Stimulated activated CD8-positive, alpha-beta memory T cell treated with anti-CD3 and anti-CD28 coated beads, Interleukin-15, amount 100 ng/mL, for 1 hour (primary cell): ENCODE results near the gene DOK5.

Source experiments
- DNase-seq: peaks from one replicate; pipeline ENCODE4 v3.0.0-alpha.2; 2020; ENCODE audit warnings: low read depth

DOK5 gene

DNA sequence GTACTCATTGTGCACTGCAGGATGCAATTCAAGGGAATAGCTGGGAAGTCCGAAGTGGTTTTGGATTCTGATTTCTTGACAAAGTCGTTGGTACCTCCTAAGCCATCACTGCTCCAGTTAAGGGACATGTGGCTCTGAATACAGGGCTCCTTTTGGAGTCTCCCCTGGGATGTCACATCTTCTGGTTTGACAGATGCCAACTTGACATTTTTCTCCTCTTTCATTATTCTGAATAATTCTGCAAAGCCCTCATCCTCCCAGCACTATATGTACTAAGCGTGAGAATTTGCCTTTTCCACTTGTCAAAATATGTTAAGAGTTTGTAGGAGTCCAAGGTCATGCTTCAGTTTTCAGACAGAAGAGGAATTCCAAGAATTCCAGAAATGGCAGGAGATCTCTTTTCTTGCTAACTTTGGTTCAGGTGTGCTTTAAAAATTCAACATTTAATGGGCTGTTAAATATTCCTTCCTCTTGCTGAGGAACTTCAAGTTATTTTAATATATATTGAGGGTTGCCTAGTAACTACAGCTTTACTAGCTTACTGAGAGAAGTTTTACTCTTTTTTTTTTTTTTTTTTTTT lies 38.7 kb downstream of the DOK5 start:
- DNase-seq, result no peak

- no peak for DNase-seq
Measured at GRCh38 chr20:54515793-54516628, 40.6 kb downstream of the DOK5 start.

DNA sequence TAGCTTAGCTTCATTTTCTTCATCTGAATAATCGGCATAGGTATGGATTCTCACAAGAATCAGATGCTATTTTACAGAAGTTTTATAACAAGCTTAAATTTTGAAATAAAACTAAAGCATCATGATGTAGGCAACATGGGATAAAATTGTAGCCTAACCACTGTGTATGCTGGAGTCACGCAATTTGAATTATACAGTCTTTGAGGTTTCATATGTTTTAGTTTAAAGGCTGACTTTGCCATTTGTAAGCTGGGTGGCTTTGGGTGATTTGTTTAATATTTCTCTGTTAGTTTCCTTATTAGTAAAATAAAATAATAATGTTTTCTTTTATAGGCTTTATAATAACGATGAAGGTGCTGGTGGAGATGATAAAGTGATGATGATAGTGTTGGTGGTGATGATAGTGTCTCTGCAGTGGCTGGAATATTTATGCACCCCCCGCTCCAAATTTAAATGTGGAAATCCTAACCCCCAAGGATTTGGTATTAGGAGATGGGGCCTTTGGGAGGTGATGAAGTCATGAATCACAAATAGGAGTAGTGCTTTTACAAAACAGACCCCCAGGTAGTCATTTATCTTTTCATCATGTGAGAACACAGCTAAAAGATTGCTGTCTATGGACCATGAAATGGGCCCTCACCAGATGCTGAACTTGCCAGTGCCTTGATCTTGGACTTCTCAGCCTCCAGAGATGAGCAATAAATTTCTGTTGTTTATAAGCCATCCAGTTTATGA lies 42.0 kb downstream of the DOK5 start:
- no peak for DNase-seq

DNA sequence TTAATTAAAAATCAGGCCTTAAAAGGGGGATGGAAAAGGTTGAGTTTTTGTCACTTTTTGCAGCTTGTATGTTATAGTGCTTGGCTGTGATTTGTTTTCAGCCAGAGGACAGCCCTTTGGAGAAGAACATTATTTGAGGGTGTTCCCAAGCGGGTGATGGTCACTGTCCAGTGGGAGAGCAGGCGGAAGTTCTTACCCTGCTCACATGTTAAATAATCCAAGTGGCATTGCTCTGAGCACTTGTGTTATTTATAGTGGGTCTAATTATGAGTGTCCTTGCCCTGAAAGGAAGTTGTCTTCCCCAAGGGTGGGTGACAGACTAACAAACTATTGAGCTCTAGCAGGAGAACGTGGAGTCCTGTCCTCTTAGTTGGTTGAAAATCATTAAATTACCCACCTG lies 49.5 kb downstream of the DOK5 start:
- DNase-seq, result no peak

DNA sequence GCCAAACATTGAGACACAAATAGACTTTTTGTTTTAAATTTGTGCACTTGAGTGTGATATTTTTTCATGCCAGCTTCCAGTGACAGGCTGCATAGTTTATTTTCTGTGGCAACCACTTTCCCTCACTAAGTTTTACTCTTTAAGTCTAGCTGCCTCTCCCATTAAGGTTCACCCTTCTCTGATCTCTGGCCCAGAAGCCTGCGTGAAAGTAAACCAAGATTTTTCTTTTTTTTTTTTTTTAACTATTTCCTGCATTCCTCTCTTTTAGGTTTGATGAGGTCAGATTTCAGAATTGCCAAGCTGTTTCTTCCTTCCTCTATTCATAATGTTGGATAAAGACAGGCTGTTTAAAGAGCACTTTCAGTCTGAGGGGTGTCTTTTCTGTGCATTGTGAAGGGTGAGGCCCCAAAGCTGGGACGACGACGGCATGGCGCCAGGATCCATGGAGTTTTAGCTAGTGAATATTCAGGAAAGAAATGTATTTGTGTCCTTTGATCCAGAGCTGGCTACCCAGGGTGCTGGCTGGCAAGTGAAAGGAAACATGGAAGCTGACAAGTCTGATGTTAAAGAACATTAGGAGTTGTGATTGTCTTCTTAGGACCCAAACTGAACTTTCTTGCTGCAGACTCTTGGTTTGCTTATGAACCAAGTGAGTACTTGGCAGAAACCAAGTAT lies 50.7 kb downstream of the DOK5 start:
- DNase-seq, result no peak

- DNase-seq, result no peak
Measured at GRCh38 chr20:54526801-54527200, 51.4 kb downstream of the DOK5 start.

DNA sequence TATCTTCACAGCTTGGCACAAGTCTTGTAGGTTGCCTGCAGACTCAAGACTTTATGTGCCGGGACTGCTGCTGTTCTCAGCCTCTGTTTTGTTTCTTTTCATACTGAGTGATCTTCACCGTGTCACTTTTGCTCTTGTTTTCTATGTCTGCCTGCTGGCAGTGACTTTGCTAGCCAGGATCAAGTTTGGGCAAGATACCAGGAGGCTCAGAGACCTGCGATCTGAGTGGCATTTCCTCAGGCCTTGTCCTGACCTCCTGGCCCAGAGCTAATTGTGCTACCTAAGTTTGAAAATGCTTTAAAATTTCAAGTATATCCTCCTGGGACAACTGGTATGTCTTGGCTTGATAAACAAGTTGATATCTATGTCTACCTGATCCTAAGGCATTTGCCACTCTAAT lies 57.2 kb downstream of the DOK5 start:
- DNase-seq, result no peak

- no peak for DNase-seq
Measured at GRCh38 chr20:54534101-54534500, 58.7 kb downstream of the DOK5 start.

DNA sequence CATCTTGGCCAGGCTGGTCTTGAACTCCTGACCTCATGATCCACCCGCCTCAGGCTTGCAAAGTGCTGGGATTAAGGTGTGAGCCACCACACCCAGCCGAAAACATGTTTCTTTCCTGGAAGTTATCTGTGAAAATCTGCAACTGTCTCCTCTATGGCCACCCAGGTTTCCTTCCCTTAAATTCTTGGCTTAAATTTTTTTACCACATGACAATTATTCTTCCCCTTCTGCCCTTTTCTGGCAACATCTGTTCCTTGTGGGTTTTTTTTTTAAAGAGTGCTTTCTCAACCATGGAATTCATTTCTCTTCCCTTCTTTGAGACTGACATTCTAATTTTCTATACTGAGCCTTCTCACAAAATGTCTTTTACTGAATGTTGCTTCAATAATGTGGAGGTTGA lies 59.6 kb downstream of the DOK5 start:
- DNase-seq, result no peak

DNA sequence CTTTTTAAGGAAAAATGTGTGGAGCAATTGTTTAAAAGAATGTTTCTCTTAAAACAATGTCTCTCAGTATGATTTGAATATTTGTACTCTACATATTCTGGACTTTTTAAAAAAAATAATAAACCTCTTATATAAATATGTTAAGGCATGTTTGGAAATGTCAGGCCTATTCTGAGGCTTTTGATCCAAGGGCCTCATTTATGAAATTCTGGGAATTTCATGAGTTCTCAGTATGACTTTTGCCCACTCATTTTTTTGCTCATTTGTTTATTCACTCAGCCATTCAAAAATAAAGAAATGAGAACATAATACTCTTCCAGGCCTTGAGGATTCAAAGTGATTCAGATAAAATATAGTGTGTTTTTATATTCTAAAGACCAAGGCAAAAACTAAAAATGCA lies 60.4 kb downstream of the DOK5 start:
- DNase-seq, result no peak

DNA sequence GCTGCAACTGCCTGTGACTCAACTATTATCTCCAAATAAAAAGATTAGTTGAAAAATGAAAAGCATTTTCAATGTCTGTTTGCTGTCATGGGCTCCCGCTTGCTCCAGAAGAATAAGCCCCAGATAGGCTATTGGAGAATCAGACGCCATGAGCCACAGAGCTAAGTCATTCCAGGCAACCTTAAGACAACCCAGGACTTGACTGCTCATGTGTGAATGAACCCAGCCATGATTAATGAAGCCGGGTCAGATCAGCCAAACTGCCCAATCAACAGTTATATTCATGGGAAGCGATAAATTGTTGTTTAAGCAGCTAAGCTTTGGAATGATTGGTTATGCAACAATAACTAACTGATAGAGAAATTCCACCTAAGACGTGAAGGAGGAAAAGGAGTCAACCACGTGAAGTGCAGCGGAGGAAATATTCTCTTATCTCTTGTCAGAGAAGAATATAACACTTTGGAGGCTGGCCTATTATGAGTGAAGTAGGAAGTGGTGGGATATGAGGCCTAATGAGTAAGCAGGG lies 64.2 kb downstream of the DOK5 start:
- DNase-seq, result no peak

DNA sequence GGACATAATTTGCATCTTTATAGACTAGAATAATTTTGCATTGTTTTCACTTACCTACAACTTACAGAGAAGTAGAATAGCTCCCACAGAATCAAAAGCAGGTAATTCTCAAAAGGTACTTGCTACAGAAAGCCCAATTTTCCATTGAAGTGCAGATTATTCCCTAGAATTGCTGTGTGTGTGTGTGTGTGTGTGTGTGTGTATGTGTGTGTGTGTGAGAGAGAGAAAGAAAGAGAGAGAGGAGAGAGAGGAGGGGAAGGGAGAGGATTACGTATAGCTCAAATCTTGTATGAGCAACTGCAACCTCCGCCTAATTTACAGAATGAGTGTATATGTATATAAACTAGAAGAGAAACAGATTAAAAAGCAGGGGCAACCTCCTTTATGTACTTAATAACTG lies 68.0 kb downstream of the DOK5 start:
- DNase-seq, result no peak

DNA sequence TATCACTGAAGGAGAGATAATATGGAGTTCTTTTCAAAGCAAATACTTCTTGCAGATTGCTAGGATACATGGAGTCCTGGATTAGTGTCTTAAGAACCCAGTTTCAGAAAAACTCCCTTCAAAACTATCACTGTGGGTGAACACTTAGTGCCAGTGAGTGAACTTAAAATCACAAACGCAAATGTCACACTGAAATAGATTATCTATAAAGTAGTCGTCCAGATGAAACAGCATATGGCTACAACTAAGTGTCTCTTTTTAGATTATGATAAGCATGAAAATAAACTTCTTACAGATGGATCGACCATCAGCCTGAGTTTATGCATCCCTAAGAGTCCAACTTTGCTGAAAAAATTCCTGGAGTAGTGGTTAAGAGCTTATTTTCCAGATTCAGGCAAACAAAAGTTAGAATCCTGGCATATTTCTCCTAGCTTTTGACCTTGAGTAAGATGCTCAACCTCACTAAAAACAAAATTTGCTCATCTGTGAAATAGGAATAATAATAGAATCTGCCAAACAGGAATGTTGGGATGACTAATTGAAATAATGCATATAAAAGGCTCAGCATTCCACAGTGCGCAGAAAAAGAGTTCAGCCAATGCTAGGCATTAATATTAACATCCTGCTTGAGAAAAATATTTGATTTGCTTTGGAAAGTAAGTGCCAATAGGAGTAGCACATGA lies 70.4 kb downstream of the DOK5 start:
- DNase-seq, result no peak

DNA sequence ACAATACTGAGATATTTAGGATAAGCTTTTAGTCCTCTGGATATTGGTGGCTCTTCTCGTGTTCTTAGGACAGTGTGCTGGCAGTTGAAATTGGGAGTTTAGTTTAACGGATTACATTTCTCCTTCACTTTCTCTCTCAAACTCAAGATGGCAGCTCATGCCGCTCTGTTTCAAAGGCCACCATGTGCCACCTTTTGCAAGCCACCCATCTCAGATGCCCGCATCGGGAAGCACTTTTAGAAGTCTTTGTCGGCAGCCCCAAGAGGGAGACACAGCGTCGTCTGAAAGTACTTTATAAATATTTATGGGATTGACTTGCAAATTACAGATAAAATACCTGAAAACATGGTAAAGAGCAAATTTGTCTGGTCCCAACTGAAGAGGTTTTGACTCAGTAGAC lies 73.5 kb downstream of the DOK5 start:
- no peak for DNase-seq

DNA sequence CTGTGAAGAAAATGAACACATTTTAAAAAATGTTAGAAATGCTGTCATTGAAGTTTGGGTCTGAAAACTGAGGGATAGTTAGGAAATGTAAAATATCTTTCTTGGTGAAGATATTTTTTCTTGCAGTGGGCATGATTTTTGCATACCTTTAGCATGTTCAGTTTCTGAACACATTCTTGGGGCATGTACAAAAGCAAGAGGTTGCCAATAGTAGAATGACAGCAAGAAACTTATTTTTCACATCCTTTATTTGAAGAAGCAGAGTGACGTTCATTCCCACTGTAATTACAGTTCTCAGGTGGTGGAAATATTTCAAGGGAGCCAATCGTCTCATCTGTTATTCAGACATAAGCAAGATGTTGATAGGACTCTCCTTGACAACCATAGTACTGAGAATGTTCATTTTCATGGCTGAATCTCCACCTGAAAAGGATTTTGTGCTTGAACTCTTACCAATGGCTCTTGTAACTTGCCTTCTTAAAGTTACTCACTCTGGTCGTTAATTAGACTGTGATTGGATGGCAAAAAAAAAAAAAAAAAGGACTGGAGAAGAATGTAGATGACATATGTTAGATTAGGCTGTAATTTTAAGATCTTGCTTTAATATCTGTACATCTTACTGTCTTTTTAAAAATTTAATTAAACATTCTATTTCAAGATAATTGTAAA lies 74.4 kb downstream of the DOK5 start:
- DNase-seq, result no peak

DNA sequence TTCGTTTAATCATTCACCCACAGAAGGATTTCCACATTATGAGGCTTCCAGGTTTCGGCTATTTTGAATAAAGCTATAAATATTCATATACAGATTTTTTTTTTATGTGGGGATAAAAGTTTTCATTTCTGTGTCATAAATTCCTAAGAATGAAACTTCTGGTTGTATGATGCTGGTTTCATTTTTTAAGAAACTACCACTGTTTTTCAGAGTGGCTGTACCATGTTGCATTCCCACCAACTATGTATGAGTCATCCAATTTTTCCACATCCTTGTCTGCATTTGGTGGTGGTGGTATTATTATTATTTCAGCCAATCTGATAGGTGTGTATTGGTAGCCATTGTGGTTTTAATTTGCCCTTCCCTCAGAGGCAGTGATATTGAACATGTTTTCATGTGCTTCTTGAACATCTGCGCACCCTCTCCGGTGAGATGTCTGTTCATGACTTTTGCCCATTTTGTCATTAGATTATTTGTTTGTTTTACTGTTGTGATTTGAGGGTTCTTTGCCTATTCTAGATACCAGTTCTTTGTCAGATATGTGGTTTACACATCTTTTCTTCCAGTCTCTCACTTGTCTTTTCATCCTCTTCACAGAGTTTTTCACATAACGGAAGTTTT lies 75.5 kb downstream of the DOK5 start:
- no peak for DNase-seq

GRCh38 chr20:54554006-54554405 lies 78.6 kb downstream of the DOK5 start:
- DNase-seq, result no peak

GRCh38 chr20:54555150-54555549 lies 79.8 kb downstream of the DOK5 start:
- DNase-seq, result no peak

GRCh38 chr20:54556406-54556805 lies 81.0 kb downstream of the DOK5 start:
- DNase-seq, result no peak

- no peak for DNase-seq
Measured at GRCh38 chr20:54557806-54558590, 82.6 kb downstream of the DOK5 start.
